WTC11 (cell line): ENCODE data around the gene TBRG4. TPM values are rescaled to one million over a fixed set of nuclear protein-coding genes. Genes with fewer than 3 reads are reported as not detected.

Source experiments
- ATAC-seq: fragments of 200-7000 bp; cut with Tn5 transposase; 2 replicates; pipeline ENCODE4 v1.10.0; 2021; ENCODE audit warnings: mild to moderate bottlenecking, moderate library complexity
- CTCF ChIA-PET: fragments of 300-600 bp; sonication (Branson Sonifier 250); formaldehyde crosslinking; loops from one replicate; lab custom pipeline; 2021; ENCODE audit warnings: antibody characterized with exemption; lab: Charles Lee
- POLR2A ChIA-PET: fragments of 350-600 bp; sonication (Branson Sonifier 250); formaldehyde crosslinking; loops from one replicate; lab custom pipeline; 2021; ENCODE audit warnings: antibody characterized with exemption; lab: Charles Lee
- DNase-seq: peaks from one replicate; pipeline ENCODE4 v3.0.0; 2021; ENCODE audit warnings: low spot score
- H3K27ac Mint-ChIP-seq: 2 replicates; pipeline ENCODE4 v1.8.0; 2021; ENCODE audit warnings: mixed read lengths
- H3K27me3 Mint-ChIP-seq: 2 replicates; pipeline ENCODE4 v1.8.0; 2021; ENCODE audit warnings: low read depth, mild to moderate bottlenecking, moderate library complexity, mixed read lengths
- H3K36me3 Mint-ChIP-seq: 2 replicates; pipeline ENCODE4 v1.8.0; 2021; ENCODE audit warnings: mixed read lengths
- H3K4me1 Mint-ChIP-seq: 2 replicates; pipeline ENCODE4 v1.8.0; 2022; ENCODE audit warnings: mixed read lengths
- H3K4me3 Mint-ChIP-seq: 2 replicates; pipeline ENCODE4 v1.8.0; 2021; ENCODE audit warnings: mild to moderate bottlenecking, moderate library complexity, mixed read lengths
- H3K9me3 Mint-ChIP-seq: 2 replicates; pipeline ENCODE4 v1.8.0; 2021; ENCODE audit warnings: mixed read lengths
- FOXK1 ChIP-seq: sonication (generic); formaldehyde crosslinking; IDR thresholded peaks from 2 replicates; pipeline ENCODE4 v1.8.0; 2022; ENCODE audit warnings: mild to moderate bottlenecking, moderate library complexity, missing genetic modification reagents
- MXD4 ChIP-seq: fragments of 250-450 bp; sonication (Bioruptor Pico); IDR thresholded peaks from 2 replicates; pipeline ENCODE4 v1.8.0; 2021; ENCODE audit warnings: mild to moderate bottlenecking, moderate library complexity, borderline replicate concordance
- NFATC4 ChIP-seq: fragments of 250-450 bp; sonication (Bioruptor Pico); IDR thresholded peaks from 2 replicates; pipeline ENCODE4 v1.9.0; 2021; ENCODE audit warnings: mild to moderate bottlenecking
- NR2C2 ChIP-seq: sonication (generic); formaldehyde crosslinking; IDR thresholded peaks from 2 replicates; pipeline ENCODE4 v1.8.0; 2022; ENCODE audit warnings: mild to moderate bottlenecking, missing genetic modification reagents
- NR3C1 ChIP-seq: sonication (generic); formaldehyde crosslinking; conservative IDR thresholded peaks from 2 replicates; pipeline ENCODE4 v1.8.1; 2023; ENCODE audit warnings: low read depth, mild to moderate bottlenecking, missing genetic modification reagents
- PRRX2 ChIP-seq: fragments of 250-450 bp; sonication (Bioruptor Pico); IDR thresholded peaks from 2 replicates; pipeline ENCODE4 v1.8.0; 2021; ENCODE audit warnings: mild to moderate bottlenecking
- SMAD4 ChIP-seq: sonication (generic); formaldehyde crosslinking; IDR thresholded peaks from 2 replicates; pipeline ENCODE4 v1.8.0; 2022; ENCODE audit warnings: mild to moderate bottlenecking, missing genetic modification reagents
- ZNF121 ChIP-seq: sonication (generic); formaldehyde crosslinking; IDR thresholded peaks from 2 replicates; pipeline ENCODE4 v1.8.0; 2023; ENCODE audit warnings: missing genetic modification reagents
- ZNF138 ChIP-seq: sonication (generic); formaldehyde crosslinking; conservative IDR thresholded peaks from 2 replicates; pipeline ENCODE4 v1.8.1; 2022; ENCODE audit warnings: mild to moderate bottlenecking, moderate library complexity, missing genetic modification reagents
- ZNF317 ChIP-seq: sonication (generic); formaldehyde crosslinking; IDR thresholded peaks from 2 replicates; pipeline ENCODE4 v1.8.1; 2023; ENCODE audit warnings: low read depth, mild to moderate bottlenecking, moderate library complexity, missing genetic modification reagents, borderline replicate concordance
- ZNF671 ChIP-seq: fragments of 250-450 bp; sonication (Bioruptor Pico); IDR thresholded peaks from 2 replicates; pipeline ENCODE4 v1.8.0; 2021; ENCODE audit warnings: mild to moderate bottlenecking
- total RNA-seq: library from RNA; stranded (reverse); gene quantifications from 3 replicates; pipeline ENCODE4 v1.2.3, GENCODE V29; 2021
- TF ChIP-seq, protein P1 (sequence below): fragments of 250-450 bp; sonication (Bioruptor Pico); conservative IDR thresholded peaks from 2 replicates; pipeline ENCODE4 v1.9.0; 2021; ENCODE audit warnings: mild to moderate bottlenecking
- TF ChIP-seq, protein P2 (sequence below): sonication (generic); formaldehyde crosslinking; IDR thresholded peaks from 2 replicates; pipeline ENCODE4 v1.8.1; 2023; ENCODE audit warnings: mild to moderate bottlenecking, moderate library complexity, missing genetic modification reagents
- TF ChIP-seq, protein P3 (sequence below): sonication (generic); formaldehyde crosslinking; IDR thresholded peaks from 2 replicates; pipeline ENCODE4 v1.8.0; 2022; ENCODE audit warnings: mild to moderate bottlenecking, missing genetic modification reagents
- TF ChIP-seq, protein P4 (sequence below): sonication (generic); formaldehyde crosslinking; IDR thresholded peaks from 2 replicates; pipeline ENCODE4 v1.8.1; 2022; ENCODE audit warnings: low read depth, missing genetic modification reagents, borderline replicate concordance
- TF ChIP-seq, protein P5 (sequence below): fragments of 250-450 bp; sonication (Bioruptor Pico); IDR thresholded peaks from 2 replicates; pipeline ENCODE4 v2.1.2; 2022; ENCODE audit warnings: mild to moderate bottlenecking, moderate library complexity
- TF ChIP-seq, protein P6 (sequence below): fragments of 250-450 bp; sonication (Bioruptor Pico); IDR thresholded peaks from 2 replicates; pipeline ENCODE4 v1.9.0; 2021; ENCODE audit warnings: mild to moderate bottlenecking
- TF ChIP-seq, protein P7 (sequence below): sonication (generic); formaldehyde crosslinking; IDR thresholded peaks from 2 replicates; pipeline ENCODE4 v1.8.0; 2022; ENCODE audit warnings: mild to moderate bottlenecking, missing genetic modification reagents
- TF ChIP-seq, protein P8 (sequence below): sonication (generic); formaldehyde crosslinking; IDR thresholded peaks from 2 replicates; pipeline ENCODE4 v1.8.0; 2022; ENCODE audit warnings: mild to moderate bottlenecking, missing genetic modification reagents

The TBRG4 gene
- total RNA-seq, 1 experiment from 2014 or later = 167 TPM

DNA sequence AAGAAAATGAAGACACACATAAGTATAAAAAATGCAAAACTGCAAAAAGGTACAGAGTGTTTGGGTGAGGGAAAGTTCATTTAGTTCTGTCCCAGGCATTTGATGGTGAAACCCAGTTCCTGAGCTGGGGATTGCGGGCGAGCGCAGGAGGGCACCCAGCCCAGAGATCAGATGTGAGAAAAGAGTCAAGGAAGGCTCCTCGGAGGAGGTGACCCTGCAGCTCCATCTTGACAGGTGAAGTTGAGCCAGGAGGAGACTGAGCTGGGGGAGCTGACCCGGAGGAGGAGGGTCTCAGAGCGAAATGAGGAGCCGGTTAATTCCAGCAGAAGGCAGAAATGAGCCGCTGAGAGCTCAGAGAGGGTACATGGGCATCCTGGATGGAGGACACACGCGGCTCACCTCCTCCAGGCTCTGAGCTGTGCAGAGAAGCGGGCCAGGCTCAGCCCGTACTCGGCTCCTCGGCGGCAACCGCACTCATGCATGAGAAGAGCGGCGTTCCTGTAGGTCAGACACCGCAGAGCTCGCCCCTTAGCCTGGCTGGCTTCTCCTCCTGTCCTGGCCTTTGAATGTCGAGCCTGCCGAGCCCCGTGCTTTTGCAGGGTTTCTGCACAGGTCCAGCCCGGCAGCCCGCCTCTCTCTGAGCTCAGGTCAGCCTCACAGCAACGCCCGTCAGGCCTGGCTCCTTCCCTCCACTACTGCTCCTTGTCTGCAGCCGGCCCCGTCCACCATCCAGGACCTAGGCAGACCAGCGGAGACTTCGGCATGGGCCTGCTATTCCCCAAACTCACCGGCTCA, 36.6 kb upstream of the TBRG4 start:
- no peak for TF ChIP-seq ZNF317 (CRISPR knock-in tag)
- TF ChIP-seq, protein P1, sequence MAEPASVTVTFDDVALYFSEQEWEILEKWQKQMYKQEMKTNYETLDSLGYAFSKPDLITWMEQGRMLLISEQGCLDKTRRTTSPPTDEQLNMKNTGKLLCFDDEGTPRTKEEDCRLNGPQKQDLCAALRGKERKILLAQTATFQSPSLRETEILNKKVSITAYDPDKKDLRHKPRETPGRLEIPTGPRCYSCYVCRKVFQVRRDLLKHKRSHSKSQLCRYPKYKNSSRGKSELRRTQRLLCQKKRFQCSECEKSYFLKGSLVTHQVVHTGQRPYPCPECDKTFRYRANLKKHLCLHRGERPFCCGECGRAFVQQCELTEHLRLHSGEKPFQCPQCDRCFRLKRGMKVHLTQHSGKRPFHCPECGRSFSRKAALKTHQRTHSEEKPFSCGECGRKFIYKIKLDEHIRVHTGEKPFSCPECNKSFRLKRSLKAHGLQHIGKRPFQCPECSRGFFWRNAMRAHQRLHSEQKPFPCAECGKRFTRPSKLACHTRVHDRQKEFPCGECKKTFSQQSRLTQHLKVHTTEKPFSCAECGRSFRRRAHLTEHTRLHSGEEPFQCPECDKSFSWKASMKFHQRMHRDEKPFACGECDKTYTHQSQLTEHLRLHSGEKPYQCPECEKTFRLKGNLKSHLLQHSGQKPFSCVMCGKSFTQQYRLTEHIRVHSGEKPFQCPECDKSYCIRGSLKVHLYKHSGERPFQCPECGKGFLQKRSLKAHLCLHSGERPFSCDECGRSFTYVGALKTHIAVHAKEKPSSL (CRISPR knock-in tag) = no peak
- TF ChIP-seq, protein P2, sequence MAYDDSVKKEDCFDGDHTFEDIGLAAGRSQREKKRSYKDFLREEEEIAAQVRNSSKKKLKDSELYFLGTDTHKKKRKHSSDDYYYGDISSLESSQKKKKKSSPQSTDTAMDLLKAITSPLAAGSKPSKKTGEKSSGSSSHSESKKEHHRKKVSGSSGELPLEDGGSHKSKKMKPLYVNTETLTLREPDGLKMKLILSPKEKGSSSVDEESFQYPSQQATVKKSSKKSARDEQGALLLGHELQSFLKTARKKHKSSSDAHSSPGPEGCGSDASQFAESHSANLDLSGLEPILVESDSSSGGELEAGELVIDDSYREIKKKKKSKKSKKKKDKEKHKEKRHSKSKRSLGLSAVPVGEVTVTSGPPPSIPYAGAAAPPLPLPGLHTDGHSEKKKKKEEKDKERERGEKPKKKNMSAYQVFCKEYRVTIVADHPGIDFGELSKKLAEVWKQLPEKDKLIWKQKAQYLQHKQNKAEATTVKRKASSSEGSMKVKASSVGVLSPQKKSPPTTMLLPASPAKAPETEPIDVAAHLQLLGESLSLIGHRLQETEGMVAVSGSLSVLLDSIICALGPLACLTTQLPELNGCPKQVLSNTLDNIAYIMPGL (CRISPR knock-in tag) = no peak
- no peak for TF ChIP-seq FOXK1 (CRISPR knock-in tag)
- no peak for TF ChIP-seq NR3C1 (CRISPR knock-in tag)
- no peak for TF ChIP-seq MXD4 (CRISPR knock-in tag)
- TF ChIP-seq, protein P3, sequence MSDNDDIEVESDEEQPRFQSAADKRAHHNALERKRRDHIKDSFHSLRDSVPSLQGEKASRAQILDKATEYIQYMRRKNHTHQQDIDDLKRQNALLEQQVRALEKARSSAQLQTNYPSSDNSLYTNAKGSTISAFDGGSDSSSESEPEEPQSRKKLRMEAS (CRISPR knock-in tag) = no peak
- no peak for TF ChIP-seq ZNF671 (CRISPR knock-in tag)
- no peak for TF ChIP-seq NFATC4
- TF ChIP-seq PRRX2 (CRISPR knock-in tag) = no peak
- no peak for TF ChIP-seq SMAD4 (CRISPR knock-in tag)
- TF ChIP-seq ZNF121 (CRISPR knock-in tag) = no peak
- H3K27ac Mint-ChIP-seq = no peak overlapping the region
- CTCF ChIA-PET = interaction anchor here (0.6 to 3.2 kb wide), 6 partner anchors 9 to 112 kb away, joined by 3 to 16 read pairs (median 4); partner anchors contain the start of gene RAMP3
- H3K36me3 Mint-ChIP-seq = no peaks in the 10 kb centered on the region
- DNase-seq (no peak), ATAC-seq (peak; percentile 45)
- H3K4me1 Mint-ChIP-seq = no peaks in the 10 kb centered on the region
- POLR2A ChIA-PET = no interaction called here
- H3K4me3 Mint-ChIP-seq = no peak overlapping the region
- H3K9me3 Mint-ChIP-seq = no peaks in the 10 kb centered on the region
- no peaks in the 10 kb centered on the region; the same call in 1 of the 2 replicates for H3K27me3 Mint-ChIP-seq

DNA sequence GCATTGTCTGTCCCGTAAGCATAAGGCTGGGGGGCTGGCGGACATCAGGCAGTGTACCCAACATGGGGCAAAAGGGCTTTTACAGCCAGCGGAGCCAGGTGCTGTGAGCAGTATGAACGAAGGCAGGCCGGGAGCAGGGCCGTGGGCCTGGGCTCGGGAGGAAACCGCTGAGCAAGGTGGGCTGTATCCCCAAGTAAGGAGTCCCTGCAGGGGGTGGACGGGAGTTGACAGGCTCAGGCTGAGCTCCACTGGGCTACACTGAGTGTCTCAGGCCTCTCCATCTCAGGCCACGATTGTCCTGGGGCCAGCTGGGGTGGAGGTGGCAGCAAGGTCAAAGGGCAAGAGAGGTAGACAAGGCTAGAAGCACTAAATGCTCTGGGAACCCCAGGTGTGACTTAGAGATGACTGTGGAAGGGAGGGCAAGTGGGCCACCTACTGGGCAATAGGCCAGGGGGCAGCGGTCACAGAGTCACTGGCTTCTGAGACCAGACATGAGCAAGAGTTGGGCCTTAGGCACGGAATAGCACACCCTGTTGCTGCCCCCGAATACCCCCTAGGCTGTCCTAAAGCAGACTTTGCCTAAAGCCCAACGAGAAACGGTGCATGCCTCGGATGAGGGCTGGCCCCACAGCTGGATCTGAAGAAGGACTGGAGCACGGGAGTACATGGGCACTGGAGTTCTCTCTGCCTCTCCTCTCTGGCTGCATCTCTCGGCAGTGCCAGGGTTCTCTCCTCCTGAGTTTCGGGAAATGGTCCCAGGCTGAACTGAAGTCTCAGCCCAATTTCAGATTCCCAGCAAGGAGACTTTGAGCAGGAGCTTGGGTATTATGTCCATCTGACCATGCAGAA, 35.3 kb upstream of the TBRG4 start:
- DNase-seq = no peak
- no peak; the same call in 1 of the 2 replicates for ATAC-seq

More for the DNA sequence above, 35.3 kb upstream of the TBRG4 start:
- Mint-ChIP-seq H3K9me3 (no peaks in the 10 kb centered on the region), H3K4me3 (no peak overlapping the region), H3K27ac (no peak overlapping the region), H3K36me3 (no peaks in the 10 kb centered on the region), H3K4me1 (no peaks in the 10 kb centered on the region), H3K27me3 (no peaks in the 10 kb centered on the region; the same call in 1 of the 2 replicates)
- CTCF ChIA-PET = interaction anchor here (1.6 to 3.2 kb wide), 3 partner anchors 10 to 11 kb away, joined by 5 to 16 read pairs (median 11); partner anchors contain the start of gene RAMP3
- TF ChIP-seq, protein P4, sequence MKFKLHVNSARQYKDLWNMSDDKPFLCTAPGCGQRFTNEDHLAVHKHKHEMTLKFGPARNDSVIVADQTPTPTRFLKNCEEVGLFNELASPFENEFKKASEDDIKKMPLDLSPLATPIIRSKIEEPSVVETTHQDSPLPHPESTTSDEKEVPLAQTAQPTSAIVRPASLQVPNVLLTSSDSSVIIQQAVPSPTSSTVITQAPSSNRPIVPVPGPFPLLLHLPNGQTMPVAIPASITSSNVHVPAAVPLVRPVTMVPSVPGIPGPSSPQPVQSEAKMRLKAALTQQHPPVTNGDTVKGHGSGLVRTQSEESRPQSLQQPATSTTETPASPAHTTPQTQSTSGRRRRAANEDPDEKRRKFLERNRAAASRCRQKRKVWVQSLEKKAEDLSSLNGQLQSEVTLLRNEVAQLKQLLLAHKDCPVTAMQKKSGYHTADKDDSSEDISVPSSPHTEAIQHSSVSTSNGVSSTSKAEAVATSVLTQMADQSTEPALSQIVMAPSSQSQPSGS (CRISPR knock-in tag) = no peak
- TF ChIP-seq, protein P5, sequence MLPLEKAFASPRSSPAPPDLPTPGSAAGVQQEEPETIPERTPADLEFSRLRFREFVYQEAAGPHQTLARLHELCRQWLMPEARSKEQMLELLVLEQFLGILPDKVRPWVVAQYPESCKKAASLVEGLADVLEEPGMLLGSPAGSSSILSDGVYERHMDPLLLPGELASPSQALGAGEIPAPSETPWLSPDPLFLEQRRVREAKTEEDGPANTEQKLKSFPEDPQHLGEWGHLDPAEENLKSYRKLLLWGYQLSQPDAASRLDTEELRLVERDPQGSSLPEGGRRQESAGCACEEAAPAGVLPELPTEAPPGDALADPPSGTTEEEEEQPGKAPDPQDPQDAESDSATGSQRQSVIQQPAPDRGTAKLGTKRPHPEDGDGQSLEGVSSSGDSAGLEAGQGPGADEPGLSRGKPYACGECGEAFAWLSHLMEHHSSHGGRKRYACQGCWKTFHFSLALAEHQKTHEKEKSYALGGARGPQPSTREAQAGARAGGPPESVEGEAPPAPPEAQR (CRISPR knock-in tag) = no peak
- TF ChIP-seq, protein P6, sequence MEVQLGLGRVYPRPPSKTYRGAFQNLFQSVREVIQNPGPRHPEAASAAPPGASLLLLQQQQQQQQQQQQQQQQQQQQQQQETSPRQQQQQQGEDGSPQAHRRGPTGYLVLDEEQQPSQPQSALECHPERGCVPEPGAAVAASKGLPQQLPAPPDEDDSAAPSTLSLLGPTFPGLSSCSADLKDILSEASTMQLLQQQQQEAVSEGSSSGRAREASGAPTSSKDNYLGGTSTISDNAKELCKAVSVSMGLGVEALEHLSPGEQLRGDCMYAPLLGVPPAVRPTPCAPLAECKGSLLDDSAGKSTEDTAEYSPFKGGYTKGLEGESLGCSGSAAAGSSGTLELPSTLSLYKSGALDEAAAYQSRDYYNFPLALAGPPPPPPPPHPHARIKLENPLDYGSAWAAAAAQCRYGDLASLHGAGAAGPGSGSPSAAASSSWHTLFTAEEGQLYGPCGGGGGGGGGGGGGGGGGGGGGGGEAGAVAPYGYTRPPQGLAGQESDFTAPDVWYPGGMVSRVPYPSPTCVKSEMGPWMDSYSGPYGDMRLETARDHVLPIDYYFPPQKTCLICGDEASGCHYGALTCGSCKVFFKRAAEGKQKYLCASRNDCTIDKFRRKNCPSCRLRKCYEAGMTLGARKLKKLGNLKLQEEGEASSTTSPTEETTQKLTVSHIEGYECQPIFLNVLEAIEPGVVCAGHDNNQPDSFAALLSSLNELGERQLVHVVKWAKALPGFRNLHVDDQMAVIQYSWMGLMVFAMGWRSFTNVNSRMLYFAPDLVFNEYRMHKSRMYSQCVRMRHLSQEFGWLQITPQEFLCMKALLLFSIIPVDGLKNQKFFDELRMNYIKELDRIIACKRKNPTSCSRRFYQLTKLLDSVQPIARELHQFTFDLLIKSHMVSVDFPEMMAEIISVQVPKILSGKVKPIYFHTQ (CRISPR knock-in tag) = no peak
- TF ChIP-seq, protein P7, sequence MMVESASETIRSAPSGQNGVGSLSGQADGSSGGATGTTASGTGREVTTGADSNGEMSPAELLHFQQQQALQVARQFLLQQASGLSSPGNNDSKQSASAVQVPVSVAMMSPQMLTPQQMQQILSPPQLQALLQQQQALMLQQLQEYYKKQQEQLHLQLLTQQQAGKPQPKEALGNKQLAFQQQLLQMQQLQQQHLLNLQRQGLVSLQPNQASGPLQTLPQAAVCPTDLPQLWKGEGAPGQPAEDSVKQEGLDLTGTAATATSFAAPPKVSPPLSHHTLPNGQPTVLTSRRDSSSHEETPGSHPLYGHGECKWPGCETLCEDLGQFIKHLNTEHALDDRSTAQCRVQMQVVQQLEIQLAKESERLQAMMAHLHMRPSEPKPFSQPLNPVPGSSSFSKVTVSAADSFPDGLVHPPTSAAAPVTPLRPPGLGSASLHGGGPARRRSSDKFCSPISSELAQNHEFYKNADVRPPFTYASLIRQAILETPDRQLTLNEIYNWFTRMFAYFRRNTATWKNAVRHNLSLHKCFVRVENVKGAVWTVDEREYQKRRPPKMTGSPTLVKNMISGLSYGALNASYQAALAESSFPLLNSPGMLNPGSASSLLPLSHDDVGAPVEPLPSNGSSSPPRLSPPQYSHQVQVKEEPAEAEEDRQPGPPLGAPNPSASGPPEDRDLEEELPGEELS = no peak
- TF ChIP-seq NR2C2 (CRISPR knock-in tag) = no peak
- TF ChIP-seq, protein P8, sequence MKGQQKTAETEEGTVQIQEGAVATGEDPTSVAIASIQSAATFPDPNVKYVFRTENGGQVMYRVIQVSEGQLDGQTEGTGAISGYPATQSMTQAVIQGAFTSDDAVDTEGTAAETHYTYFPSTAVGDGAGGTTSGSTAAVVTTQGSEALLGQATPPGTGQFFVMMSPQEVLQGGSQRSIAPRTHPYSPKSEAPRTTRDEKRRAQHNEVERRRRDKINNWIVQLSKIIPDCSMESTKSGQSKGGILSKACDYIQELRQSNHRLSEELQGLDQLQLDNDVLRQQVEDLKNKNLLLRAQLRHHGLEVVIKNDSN = no peak
- TF ChIP-seq ZNF138 = no peak
- POLR2A ChIA-PET = no interaction called here
